Mesenteric fat pad (tissue), 1 donor: ENCODE data around the gene ASTN2. TPM values are rescaled to one million over a fixed set of nuclear protein-coding genes. Genes with fewer than 3 reads are reported as not detected.

Experiments
- DNase-seq: peaks from one replicate; pipeline ENCODE4 v3.0.0-alpha.2; 2020; ENCODE audit warnings: low spot score
- total RNA-seq: library from RNA; stranded (reverse); fragmentation: NEBNext Ultra II Directional; extraction: Animal tissue kit (Norgen Biotek cat#: 25700); gene quantifications from one replicate; pipeline ENCODE4 v1.2.1, GENCODE V29; 2021
- donor health status: DM: yes; HTN: yes; CAD: no.

Gene ASTN2
- total RNA-seq, 1 donor from 2014 or later = 3.1 TPM

DNA sequence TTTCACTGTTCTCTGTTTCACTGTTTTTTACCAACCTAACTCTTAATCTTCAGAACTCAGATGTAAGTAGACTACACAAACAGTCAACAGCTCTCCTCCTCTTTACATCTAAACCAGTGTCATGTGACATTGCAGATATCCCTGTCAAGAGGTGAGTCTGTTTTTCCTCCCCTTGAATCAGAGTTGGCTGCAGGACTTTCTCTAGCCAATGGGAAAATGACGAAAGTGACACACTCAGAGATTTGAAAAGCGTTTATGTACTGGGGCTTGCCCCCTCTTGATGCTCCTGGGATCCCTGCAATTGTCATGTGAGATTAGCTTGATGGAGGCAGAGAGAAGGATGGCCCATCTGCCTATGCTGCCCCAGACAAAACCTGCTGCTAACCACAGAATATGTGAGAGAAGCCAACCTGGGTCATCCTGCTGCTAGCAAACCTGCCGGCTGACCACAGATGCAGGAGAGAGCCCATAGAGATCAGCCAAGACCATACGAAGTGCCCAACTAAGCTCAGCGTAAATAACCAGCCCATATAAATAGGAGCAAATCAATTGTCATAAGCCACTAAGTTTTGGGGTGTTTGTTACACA is 111.1 kb downstream of the ASTN2 start:
- DNase-seq = no peak

DNA sequence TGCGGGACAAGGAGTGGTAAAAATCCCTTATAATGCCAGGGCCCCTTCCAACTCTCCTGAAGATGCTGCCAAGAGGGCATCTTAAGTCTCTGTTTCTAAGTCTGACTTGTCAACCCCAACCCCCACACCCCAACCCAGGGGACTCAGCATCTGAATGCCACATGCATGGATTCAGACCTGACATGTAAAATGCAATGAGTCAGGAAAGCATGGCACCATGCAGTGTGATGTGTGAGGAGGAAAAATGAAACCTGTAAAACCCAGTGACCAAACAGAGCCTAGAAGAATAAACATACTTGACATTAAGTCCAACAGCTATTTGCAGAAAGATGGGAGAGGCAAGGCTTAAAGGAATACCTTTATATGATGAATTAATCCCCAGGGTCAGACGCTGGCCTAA is 112.4 kb downstream of the ASTN2 start:
- no peak for DNase-seq

DNA sequence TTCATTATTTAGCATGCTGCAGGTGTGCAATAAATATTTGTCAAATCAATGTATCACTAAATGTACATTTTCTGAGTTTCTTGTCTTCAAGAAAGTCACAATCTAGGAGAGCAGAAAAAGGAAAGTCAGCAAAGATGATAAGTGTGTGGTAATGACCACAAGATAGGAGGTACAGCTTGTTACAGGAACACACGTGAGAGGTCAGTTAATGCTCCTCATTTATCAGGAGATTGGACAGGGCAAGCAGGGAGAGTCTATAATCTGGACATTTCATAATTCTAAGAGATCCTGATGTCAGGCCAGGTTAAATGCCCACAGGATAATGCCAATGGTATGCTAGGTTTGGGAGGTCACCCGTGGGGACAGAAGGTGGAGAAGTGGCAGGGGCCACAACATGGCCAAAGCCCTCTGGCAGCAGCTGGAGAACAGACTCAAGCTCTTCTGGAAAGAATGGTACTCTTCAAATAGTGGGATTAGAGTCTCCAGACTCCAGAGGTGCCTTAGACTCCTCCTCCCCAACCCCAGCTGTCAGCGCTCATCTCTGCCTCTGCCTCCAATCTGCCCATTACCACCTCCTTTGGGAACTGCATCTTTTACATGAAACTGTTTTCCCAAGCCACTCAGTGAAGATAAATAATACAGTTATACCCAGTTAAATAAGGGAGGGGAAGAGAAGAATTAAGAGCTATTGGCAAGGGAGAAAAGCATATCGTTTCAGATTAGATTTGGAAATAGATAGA is 114.3 kb downstream of the ASTN2 start:
- no peak for DNase-seq

DNA sequence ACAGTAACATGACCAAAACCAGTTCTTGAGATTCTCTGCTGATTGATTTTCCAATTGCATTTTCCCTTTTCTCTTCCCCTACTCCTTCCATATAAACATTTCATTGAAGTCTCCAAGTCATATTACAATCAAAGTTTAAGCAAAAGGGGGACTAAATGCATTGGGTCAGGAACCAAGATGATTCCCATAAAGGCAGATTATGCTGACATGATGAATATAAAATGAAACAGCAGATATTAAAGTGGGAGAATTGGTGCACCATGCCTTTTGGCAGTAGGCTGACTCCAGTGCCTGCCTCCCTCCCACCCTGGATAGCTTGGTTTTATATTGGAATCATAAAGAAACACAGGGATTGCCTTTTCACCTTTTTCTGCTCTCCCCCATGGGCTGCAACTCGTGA is 118.4 kb downstream of the ASTN2 start:
- no peak for DNase-seq

DNA sequence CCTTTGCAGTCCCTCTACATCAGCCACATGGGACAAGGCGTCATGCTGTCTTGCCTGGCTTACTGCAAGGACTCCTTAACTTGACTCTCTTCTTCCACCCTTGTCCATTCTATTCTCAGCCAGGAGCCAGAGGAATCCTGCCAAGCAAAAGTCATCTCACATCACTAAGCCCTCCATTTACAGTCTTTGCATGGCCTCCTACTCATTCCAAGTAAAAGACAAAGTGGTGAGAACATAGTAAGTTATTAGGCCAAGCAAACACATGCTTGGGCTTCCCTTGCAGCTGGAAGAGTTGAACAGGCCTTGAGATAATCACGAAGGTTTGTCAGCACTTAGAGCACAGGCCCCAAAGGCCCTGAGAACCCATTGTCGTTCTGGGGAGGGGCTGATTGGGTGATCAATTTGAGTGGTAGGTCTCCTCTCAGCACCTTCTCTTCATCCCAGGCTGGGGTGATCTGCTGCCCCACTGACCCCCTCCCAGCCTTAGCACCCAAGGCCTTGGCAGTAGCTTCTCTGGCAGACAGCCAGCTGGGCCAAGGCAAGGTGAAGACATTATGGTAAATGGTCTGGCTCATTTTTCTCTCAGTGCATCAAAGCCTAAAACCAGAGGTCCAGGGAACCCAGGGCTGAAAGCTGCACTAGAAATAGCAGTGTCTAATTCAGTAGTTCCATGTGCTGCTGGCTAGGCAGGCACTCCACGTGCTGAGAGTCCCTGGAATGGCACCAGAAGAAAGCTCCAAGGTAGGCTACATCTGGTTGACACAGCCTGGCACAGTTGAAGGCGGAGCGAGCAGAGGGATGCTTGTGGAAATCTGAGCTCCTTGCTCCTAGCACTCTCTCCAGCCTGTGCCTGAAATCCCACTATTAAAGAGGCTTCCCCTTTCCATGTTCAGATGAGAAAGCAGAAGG is 121.4 kb downstream of the ASTN2 start:
- no peak for DNase-seq

DNA sequence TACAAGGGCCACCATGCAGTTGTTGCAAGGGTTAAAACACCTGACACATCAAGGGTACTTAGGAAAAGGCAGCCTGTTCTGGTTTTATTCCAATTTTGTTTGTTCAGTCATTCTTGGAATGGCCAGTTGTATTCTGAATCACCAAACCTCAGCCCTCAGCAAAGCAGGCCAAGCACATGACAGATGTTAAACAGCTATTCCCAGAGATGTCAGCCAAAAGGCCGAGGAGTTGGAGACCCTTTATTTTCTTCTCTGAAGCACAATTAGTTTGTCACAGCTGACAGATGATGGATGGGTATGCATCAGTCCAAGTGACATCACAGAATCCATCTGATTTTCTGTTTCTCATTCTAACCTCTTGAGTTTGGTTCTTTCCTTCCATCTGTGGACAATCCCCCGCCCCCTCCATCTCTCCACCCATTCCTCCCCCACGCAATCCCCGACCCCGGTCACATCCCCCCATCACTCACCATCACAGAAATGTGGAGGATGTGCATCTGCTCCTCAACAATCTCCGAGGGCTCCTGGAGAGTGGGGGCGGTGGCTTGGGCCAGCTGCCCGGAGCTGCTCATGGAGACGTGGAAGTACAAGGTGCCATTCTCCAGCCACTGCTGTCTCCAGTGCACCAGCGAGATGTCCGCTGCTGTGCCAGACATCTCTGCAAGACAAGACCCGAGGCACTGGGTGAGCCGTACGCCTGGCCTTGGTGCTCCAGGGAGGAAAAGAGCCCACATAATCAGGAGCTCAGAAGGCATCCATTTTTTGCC is 123.8 kb downstream of the ASTN2 start:
- no peak for DNase-seq

DNA sequence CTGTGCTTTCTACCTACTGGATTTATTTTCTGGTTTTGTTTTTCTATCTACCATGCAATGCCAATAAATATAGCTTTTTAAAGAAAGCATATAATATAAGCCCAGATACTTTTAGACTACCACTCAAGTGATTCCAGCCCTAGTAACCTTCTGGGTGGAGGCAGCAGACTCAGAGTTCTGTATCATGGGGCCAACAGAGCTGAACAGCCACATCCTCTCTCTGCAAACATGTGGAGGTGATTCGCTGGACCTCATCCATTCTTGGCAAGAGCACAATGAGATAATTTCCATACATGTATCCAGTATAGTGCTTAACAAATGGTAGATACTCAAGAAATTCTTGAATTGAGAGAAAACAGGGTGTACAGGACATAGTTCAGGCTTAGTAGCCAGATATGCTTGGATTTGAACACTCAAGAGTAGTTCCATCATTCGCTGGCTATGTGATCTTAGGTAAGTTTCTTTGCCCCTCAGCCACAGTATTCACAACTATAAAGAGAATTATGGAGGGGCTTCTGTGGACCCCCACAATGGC is 124.5 kb downstream of the ASTN2 start:
- no peak for DNase-seq

DNA sequence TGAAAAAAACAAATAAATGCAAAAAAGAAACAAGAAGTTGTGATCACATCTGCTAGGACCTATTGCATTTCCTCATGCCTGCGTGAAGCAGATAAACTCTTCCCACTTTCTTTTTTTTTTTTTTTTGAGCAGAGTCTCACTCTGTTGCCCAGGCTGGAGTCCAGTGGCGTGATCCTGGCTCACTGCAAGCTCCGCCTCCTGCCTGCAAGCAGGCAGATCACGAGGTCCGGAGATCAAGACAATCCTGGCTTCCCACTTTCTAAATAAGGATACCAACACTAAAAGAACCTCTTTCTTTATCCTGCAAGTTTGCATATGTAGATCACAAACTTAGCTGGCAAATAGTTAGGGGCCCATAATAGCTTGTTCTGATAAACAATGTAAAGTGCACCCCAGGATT is 128.6 kb downstream of the ASTN2 start:
- no peak for DNase-seq

DNA sequence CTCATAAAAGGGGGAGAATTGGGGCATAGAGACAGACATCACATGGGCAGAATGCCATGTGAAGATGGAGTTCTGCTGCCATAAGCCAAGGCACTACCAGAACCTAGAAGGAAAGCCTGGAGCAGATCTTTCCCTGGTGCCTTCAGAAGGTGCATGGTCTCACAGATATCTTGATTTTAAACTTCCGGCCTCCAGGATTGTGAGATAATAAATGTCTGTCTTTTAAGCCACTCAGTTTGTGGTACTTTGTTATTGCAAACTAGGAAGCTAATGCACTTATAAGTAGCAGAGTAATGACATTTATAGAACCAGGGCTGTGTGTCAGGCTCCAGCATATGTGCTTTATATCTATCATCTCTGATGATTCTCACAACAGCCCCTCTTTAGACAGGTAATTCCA is 130.4 kb downstream of the ASTN2 start:
- DNase-seq = no peak

DNA sequence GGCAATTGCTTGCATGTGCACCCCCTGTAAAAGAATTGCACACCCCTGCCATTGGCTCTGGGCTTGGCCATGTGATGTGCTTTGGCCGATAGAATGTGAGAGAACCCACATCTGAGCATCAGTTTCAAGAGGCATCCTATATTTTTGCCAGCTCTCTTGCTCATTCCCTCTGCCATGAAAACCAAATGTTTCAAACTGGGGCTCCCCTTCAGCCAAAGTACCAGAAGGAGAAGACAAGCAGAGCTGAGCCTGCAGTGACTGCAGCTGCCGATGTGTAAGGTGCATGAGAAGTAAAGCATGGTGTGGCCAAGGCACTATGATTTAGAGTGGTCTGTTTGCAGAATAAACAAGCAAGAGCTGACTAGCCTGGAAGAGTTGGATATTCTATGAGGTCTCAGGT is 132.3 kb downstream of the ASTN2 start:
- no peak for DNase-seq

DNA sequence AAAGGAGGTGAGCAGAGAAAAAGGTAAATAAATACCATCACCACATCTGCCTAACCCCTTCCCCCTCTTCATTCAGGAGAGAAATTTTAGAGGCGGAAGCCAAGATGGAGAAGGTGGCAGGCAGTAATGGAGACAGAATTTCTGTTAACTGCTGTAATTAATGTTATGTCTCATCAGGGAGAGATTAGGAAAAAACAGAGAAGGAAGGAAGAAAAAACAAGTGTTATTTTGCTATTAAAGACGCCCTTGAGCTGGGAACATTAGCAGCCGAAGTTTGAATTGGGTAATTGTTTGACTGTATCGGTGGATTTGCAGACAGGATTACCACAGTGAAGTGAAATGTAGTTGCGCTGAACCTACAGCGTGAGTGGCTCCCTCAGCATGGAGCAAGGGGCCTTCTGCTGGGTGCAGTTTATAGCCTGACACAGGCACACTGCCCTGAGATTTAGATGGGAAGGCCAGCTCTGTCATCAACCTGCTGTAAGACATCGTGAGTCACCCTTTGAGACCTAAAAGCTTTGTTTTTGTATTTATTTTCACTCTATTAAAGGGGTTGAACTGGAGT is 136.3 kb downstream of the ASTN2 start:
- DNase-seq = no peak

DNA sequence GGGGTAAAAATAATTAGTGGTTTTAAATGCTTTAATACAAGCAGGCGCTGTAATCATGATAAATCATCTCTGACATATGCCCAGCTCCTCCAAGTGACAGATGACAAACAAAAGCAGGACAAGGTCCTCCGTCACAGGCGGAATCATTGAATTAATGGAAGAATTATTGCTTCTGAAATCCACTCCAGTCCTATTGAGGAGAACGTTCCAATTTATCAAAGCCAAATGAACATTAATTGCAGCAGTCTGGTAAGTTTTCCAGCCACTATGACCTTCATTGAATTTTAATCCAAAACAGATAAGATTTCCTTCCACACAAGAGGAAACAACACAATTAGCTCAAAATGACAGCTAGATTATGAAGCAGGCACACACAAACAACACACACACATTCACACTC is 136.8 kb downstream of the ASTN2 start:
- DNase-seq = no peak

DNA sequence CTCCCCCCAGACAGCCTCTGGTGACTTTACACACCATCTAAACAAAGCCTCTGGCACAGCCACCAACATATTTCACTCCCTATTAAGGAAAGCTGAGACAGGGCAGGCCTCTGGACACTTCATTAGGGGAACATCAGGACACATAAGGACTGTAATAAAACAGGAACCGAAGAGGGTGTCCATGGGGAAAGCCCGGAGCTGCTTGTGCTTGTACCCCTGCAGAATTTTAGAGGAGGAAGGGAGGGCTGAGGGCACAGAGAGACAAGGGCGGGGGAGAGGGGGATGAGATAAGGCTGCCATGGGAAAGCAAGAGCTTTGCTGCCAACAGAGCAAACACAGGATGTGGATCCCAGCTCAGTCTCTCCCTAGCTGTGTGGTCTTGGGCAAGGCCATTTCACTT is 138.4 kb downstream of the ASTN2 start:
- DNase-seq = no peak

DNA sequence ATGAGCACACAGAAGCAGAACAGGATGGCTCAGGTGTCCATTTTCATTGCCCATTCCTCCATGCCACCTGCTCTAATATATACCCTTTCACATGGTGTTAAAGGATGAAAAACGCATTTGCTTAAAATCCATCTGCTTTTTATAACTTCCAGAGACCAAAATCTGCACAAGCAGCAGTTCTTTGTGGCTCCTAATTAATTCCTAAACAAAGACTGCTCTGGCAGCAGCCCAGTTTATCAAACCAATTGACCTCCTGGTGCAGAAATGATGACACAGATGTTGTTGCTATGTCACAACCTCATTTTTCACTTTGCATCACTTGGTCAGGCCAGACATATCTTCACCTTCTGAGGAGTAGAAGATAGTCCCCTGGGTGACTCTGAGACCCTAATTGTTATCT is 141.2 kb downstream of the ASTN2 start:
- no peak for DNase-seq

DNA sequence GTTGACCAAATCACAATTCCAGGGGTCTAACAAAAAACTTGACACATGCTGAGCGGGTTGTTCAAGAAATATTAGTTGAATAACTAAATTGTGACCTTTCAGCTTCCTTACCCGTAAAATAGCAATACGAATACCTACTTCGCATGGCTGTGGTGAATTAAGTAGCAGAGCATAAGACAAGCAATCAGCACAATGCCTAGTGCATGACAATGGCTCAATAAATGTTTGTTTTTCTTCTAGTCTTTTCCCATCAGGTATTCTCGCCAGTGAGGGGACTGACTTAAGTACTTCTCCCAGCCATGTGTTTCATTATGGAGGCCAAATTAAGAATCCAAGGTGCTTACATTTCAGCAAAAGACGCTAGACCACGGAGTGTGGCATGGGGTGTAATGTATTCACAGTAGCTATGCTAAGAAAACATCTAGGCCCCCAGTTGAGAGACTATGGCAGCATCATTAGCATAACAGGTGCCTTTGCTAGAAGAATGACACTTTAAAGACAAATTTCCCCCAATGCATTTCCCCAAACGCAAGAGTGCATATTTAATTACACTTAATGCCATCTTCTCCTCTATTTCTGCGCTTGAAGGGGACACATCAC is 145.9 kb downstream of the ASTN2 start:
- DNase-seq = no peak

DNA sequence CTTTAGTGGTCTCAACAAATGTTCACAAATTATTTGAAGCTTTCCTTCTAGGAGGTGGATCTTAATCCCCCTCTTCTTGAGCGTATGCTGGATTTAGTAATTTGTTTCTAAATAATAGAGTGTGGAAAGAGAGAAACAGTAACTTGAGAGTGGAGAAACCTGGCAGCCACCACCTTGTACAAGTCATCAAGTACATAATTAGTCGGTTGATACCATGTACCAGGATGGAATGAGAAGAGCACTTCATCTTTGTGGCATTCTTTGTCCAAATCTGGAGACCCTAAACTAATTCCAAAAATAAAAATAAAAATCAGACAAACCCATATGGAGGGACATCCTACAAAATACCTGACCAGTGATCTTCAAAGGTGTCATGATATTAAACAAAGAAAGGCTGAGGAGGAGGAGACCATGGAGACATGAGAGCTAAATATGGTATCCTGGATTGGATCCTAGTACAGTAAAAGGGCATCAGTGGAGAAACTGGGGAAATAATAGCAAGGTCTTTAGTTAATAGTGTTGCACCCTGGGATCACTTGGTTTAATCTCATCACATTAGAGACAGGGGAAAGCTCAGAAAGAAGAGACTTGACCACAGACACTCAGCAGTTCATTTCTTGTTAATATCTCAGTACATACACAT is 147.9 kb downstream of the ASTN2 start:
- no peak for DNase-seq

DNA sequence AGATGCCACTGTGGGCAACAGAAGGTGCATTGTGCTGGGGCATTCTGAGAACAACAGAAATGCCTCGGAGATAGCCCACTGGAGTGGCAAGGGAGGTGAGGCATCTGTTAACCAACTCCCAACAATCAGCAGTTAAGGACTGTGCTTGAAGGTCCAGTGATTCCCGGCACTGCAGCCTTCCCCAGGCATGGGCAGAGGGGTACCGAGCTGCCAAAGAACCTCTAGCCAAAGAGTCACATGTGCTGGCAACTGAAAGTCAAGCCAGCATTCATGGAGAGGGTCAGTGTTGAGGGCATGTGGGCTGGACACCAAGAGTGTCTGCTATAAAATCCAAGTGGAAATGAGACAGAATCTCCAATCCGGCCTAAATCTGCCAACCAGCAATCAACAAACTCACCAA is 149.6 kb downstream of the ASTN2 start:
- DNase-seq = no peak

DNA sequence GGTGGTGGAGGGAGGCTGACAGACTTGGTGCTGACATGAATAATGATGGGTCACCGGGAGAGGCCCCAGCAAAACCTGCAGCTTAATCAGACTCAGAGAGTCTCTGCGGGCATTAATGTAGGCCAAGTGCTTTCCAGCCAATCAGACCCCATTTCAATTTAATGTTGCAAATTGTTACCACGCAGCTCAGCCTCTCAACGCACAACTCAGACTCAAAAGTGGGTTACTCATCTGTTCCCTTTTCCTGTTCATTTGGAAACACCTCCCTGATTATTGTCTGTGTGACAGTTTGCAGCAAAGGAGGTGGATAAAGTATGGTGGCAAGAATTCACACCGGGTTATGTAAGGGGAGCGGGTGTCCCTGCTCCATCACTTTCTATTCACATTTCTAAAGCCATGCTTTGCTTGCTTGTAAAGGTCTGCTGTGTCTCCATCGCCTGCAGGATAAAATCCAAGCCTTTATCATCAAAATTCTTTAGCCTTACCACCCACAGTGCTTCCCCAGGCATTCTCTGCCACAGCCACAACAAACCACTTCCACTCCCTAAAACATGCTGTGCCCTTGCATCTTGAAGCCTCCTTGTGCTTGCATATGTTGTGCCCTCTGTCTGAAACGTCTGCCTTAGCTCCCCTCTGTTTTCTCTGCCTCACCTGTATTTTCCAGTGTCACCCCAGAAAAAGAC is 156.5 kb downstream of the ASTN2 start:
- no peak for DNase-seq

DNA sequence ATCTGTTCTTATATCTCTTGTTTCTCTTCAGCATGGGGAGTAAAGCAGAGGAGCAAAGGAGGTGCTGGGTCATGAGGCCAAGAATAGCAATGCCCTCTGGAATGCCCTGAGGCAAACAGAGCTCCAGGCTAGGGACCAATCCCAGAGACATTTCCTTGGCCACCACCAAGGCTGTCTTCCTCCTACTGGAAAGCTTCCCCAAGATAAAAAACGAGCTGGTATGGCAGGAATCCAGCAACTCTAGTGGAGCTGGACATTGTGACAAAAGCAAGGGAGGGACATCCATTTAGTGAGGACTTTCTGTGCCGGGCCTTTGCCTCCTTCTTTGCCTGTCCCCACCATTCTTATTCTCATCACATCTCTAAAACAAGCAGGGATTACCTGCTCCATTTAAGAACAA is 161.6 kb downstream of the ASTN2 start:
- DNase-seq = no peak
